GM21528 (cell line): ENCODE measurements around the gene FMNL2.

Experiments
- ATAC-seq: cut with Tn5 transposase; IDR thresholded peaks from one replicate; pipeline ENCODE4 v1.9.1; 2021; ENCODE audit warnings: mild to moderate bottlenecking, moderate library complexity; ENCODE audit not compliant: unreplicated experiment, low FRiP score

The FMNL2 gene

GRCh38 chr2:152485954-152486736 is 151.2 kb downstream of the FMNL2 start:
- ATAC-seq = no peak

GRCh38 chr2:152486737-152487400 is 151.9 kb downstream of the FMNL2 start:
- no peak for ATAC-seq

GRCh38 chr2:152488075-152488474 is 153.1 kb downstream of the FMNL2 start:
- no peak for ATAC-seq

- ATAC-seq = no peak
Measured at GRCh38 chr2:152489364-152489763, 154.4 kb downstream of the FMNL2 start.

GRCh38 chr2:152490686-152491455 is 155.9 kb downstream of the FMNL2 start:
- no peak for ATAC-seq

GRCh38 chr2:152492131-152492530 is 157.2 kb downstream of the FMNL2 start:
- ATAC-seq = no peak

- ATAC-seq = no peak
Measured at GRCh38 chr2:152492911-152493310, 157.9 kb downstream of the FMNL2 start.

- no peak for ATAC-seq
Measured at GRCh38 chr2:152493417-152493816, 158.4 kb downstream of the FMNL2 start.

- ATAC-seq = no peak
Measured at GRCh38 chr2:152493945-152494528, 159.1 kb downstream of the FMNL2 start.

- no peak for ATAC-seq
Measured at GRCh38 chr2:152496371-152496770, 161.4 kb downstream of the FMNL2 start.

- ATAC-seq = no peak
Measured at GRCh38 chr2:152497481-152498052, 162.6 kb downstream of the FMNL2 start.

- no peak for ATAC-seq
Measured at GRCh38 chr2:152499331-152499816, 164.4 kb downstream of the FMNL2 start.

- ATAC-seq = no peak
Measured at GRCh38 chr2:152499896-152500735, 165.1 kb downstream of the FMNL2 start.

GRCh38 chr2:152500772-152501171 is 165.8 kb downstream of the FMNL2 start:
- no peak for ATAC-seq

GRCh38 chr2:152501666-152502065 is 166.7 kb downstream of the FMNL2 start:
- ATAC-seq = no peak

- ATAC-seq = no peak
Measured at GRCh38 chr2:152504618-152505017, 169.6 kb downstream of the FMNL2 start.

- no peak for ATAC-seq
Measured at GRCh38 chr2:152505495-152505906, 170.5 kb downstream of the FMNL2 start.

GRCh38 chr2:152506843-152507242 is 171.9 kb downstream of the FMNL2 start:
- ATAC-seq = no peak

GRCh38 chr2:152507907-152508306 is 172.9 kb downstream of the FMNL2 start:
- ATAC-seq = no peak
